Suprapubic skin (tissue), 4 donors: Measurements from ENCODE around the gene HOXB3.

Source experiments
- CTCF ChIP-seq, 2 donors: fragments of 200-600 bp in 1 of 2; fragments of 450-650 bp in 1 of 2; sonication (generic) in 1 of 2; IDR thresholded peaks; one replicate each; pipeline ENCODE4 v1.5.1; 2016 to 2019; ENCODE audit warnings: antibody characterized with exemption in 2 of 2, mild to moderate bottlenecking in 1 of 2, moderate library complexity in 1 of 2
- EP300 ChIP-seq: sonication (generic); formaldehyde crosslinking; IDR thresholded peaks from one replicate; pipeline ENCODE4 v1.6.1; 2017; ENCODE audit warnings: antibody characterized with exemption
- POLR2A ChIP-seq, 2 donors: fragments of 450-650 bp; IDR thresholded peaks; one replicate each; pipeline ENCODE4 v1.6.1; 2017; ENCODE audit warnings: antibody characterized with exemption in 2 of 2, mild to moderate bottlenecking in 2 of 2, moderate library complexity in 2 of 2
- POLR2AphosphoS5 ChIP-seq, 3 donors: sonication (generic); formaldehyde crosslinking; IDR thresholded peaks; one replicate each; pipeline ENCODE4 v1.6.1; 2017; ENCODE audit warnings: antibody characterized with exemption in 3 of 3

DNA sequence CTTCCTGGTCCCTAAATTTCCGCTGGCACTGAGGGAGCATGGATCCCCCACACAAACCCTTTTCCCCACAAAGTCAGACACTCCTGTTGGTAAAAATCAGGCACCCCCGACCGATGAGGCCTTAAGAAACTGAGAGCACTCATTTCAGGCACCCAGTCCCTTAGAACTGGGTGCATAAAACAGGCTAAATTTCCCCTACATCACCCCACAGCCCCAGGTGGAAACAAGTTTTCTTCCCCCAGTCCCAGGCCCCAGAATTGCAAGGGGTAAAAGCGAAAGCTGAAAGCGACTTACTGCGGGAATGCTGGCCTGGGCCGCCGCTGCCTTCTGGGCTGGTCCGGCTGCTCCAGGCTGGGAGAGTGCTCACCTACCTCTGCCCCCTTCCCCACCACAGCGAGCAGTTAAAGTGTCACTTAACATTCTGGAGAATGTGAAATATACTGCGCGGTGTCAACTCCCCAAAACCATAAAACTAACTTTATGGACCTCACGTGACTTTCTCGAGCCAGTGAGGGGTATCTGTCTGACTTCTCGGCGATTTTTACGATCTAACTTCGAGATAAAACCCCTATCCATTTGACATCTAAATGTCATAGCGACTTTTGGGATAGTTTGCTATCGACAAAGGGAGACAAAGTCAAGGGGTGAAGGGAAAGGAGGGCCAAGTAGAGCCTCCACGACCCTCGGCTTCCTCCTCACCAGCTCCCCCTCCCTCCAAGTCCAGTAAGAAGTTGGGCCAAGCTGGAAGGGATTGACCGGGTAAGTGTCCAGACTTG lies at the start of gene HOXB3:
- TF ChIP-seq CTCF (IDR thresholded peaks at IDR 0.05) (no peak), EP300 (no peak), POLR2A (IDR thresholded peaks at IDR 0.05) (no peak), POLR2AphosphoS5 (IDR thresholded peaks at IDR 0.05) (no peak)
